ENCODE measurements around the gene TMEM213.

Gene TMEM213

GRCh38 chr7:138878051-138878450 lies 80.3 kb downstream of the TMEM213 start:
- no peaks in the 10 kb centered on the region for H3K36me3 ChIP-seq (ENCODE audit: insufficient read depth)
- no peaks in the 10 kb centered on the region for H3K79me2 ChIP-seq (ENCODE audit: insufficient read depth, low read depth)
- H2AFZ ChIP-seq (ENCODE audit: low read depth) = no peak overlapping the region
- H3K27ac ChIP-seq = no peak overlapping the region
- no peak overlapping the region for H3K4me2 ChIP-seq
- H4K20me1 ChIP-seq (ENCODE audit: insufficient read depth) = no peaks in the 10 kb centered on the region
- H3K27me3 ChIP-seq (ENCODE audit: insufficient read depth, low read depth) = no peaks in the 10 kb centered on the region
- H3K4me3 ChIP-seq (IDR thresholded peaks at IDR 0.05; ENCODE audit: insufficient read depth, low read depth, low read length) = no peak overlapping the region
- H3K4me1 ChIP-seq (ENCODE audit: low read depth, poor library complexity, severe bottlenecking) = no peaks in the 10 kb centered on the region
- H3K9ac ChIP-seq = no peak overlapping the region
- no peak for TF ChIP-seq CTCF (conservative IDR thresholded peaks at IDR 0.05; ENCODE audit: low read depth, low read length)

DNA sequence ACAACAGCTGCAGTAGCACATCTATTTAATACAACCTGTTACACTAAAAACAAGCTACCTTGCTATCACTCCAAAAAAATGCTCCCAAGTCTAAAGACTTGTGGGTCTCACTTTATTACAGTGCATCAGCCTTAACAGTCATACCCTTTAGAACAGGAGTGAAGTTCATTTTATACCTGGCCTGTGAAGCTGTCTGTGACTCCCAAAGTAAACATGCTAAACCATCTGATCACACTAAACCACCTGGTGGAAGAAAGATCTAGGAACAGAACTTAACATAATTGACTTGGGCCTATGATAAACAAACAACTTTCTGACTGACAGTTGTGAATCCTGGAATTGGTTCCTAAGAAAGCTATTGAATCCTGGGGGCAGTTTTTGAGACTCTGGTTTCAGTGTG lies 81.1 kb downstream of the TMEM213 start:
- Histone ChIP-seq H3K79me2 (ENCODE audit: insufficient read depth, low read depth) (no peaks in the 10 kb centered on the region), H3K9ac (no peak overlapping the region), H3K4me1 (ENCODE audit: low read depth, poor library complexity, severe bottlenecking) (no peaks in the 10 kb centered on the region), H3K4me3 (IDR thresholded peaks at IDR 0.05; ENCODE audit: insufficient read depth, low read depth, low read length) (no peak overlapping the region), H4K20me1 (ENCODE audit: insufficient read depth) (no peaks in the 10 kb centered on the region), H3K27me3 (ENCODE audit: insufficient read depth, low read depth) (no peaks in the 10 kb centered on the region), H3K4me2 (no peak overlapping the region), H3K27ac (no peak overlapping the region), H3K36me3 (ENCODE audit: insufficient read depth) (no peaks in the 10 kb centered on the region), H2AFZ (ENCODE audit: low read depth) (no peak overlapping the region)
- no peak for TF ChIP-seq CTCF (conservative IDR thresholded peaks at IDR 0.05; ENCODE audit: low read depth, low read length)

- no peak overlapping the region for H3K4me2 ChIP-seq
Observed at GRCh38 chr7:138879356-138879755, 81.6 kb downstream of the TMEM213 start.

DNA sequence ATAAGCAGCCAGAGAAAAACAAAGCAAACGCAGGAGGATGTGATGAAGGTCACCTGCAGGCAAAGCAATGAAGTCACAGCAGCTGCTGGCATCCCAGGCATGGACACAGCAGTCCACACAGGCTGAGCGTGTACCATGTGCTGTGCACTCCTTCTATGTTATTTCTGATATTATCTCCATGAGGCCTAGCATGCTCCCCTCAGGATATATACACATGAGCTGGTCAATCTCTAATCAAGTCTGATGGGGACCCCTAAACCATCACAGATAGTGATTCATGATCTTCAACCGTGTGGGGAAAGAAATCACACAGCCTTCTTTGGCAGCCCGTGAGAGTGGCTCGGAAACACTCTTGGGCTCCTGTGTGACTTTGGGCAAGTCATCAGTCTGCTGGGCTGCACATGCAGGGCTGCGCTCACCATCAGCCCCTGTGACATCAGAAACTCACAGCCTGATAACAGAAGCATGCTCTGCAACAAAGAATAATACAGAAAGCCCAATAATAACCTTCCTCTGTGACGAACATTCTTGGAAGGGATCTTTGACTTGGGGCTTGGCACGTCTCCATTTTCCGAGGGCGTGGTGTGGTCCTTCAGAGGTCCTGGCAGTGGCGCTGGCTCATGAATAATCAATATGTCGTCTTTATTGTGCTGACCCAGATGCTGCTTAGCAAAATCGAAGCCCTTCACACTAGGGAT lies 83.2 kb downstream of the TMEM213 start:
- no peaks in the 10 kb centered on the region for H4K20me1 ChIP-seq (ENCODE audit: insufficient read depth)
- no peak overlapping the region for H3K4me3 ChIP-seq (IDR thresholded peaks at IDR 0.05; ENCODE audit: insufficient read depth, low read depth, low read length)
- H3K4me1 ChIP-seq (ENCODE audit: low read depth, poor library complexity, severe bottlenecking) = peaks cover 1% of the 10 kb centered on the region
- no peak for TF ChIP-seq CTCF (conservative IDR thresholded peaks at IDR 0.05; ENCODE audit: low read depth, low read length)
- no peaks in the 10 kb centered on the region for H3K27me3 ChIP-seq (ENCODE audit: insufficient read depth, low read depth)
- no peak overlapping the region for H3K9ac ChIP-seq
- no peak overlapping the region for H2AFZ ChIP-seq (ENCODE audit: low read depth)
- H3K36me3 ChIP-seq (ENCODE audit: insufficient read depth) = no peaks in the 10 kb centered on the region
- H3K79me2 ChIP-seq (ENCODE audit: insufficient read depth, low read depth) = no peaks in the 10 kb centered on the region
- H3K4me2 ChIP-seq = no peak overlapping the region
- H3K27ac ChIP-seq = no peak overlapping the region

More at GRCh38 chr7:138879356-138879755, 81.6 kb downstream of the TMEM213 start:
- TF ChIP-seq CTCF (conservative IDR thresholded peaks at IDR 0.05; ENCODE audit: low read depth, low read length) = no peak
- no peaks in the 10 kb centered on the region for H3K27me3 ChIP-seq (ENCODE audit: insufficient read depth, low read depth)
- H3K4me1 ChIP-seq (ENCODE audit: low read depth, poor library complexity, severe bottlenecking) = no peaks in the 10 kb centered on the region
- no peak overlapping the region for H3K27ac ChIP-seq
- no peak overlapping the region for H3K4me3 ChIP-seq (IDR thresholded peaks at IDR 0.05; ENCODE audit: insufficient read depth, low read depth, low read length)
- no peak overlapping the region for H3K9ac ChIP-seq
- H3K79me2 ChIP-seq (ENCODE audit: insufficient read depth, low read depth) = no peaks in the 10 kb centered on the region
- H3K36me3 ChIP-seq (ENCODE audit: insufficient read depth) = no peaks in the 10 kb centered on the region
- no peak overlapping the region for H2AFZ ChIP-seq (ENCODE audit: low read depth)
- no peaks in the 10 kb centered on the region for H4K20me1 ChIP-seq (ENCODE audit: insufficient read depth)
